Trophoblast cell (in vitro differentiated cells and primary cell): ENCODE results near the gene IRAG1.

Experiments used
- DNase-seq, 2 donors: peaks; one replicate each; pipeline ENCODE4 v3.0.0-alpha.2; 2016
- H2AFZ ChIP-seq: 2 replicates; pipeline ENCODE4 v1.6.1; 2013; ENCODE audit warnings: low read length, moderate library complexity, mild to moderate bottlenecking; ENCODE audit not compliant: insufficient read depth, poor library complexity
- H2AK5ac ChIP-seq: 2 replicates; pipeline ENCODE4 v1.6.1; 2013; ENCODE audit warnings: mild to moderate bottlenecking, low read length
- H2BK120ac ChIP-seq: 2 replicates; pipeline ENCODE4 v1.6.1; 2013; ENCODE audit warnings: low read length, mild to moderate bottlenecking, moderate library complexity; ENCODE audit not compliant: insufficient read depth, poor library complexity
- H2BK12ac ChIP-seq: 2 replicates; pipeline ENCODE4 v1.6.1; 2013; ENCODE audit warnings: mild to moderate bottlenecking, low read length, moderate library complexity
- H2BK5ac ChIP-seq: 2 replicates; pipeline ENCODE4 v1.6.1; 2013; ENCODE audit warnings: low read length, low read depth, moderate library complexity, mild to moderate bottlenecking; ENCODE audit not compliant: poor library complexity
- H3K14ac ChIP-seq: 2 replicates; pipeline ENCODE4 v1.6.1; 2013; ENCODE audit warnings: mild to moderate bottlenecking, low read length
- H3K18ac ChIP-seq: 2 replicates; pipeline ENCODE4 v1.6.1; 2013; ENCODE audit warnings: mild to moderate bottlenecking, low read length
- H3K23ac ChIP-seq: 2 replicates; pipeline ENCODE4 v1.6.1; 2013; ENCODE audit warnings: low read length
- H3K27ac ChIP-seq: 2 replicates; pipeline ENCODE4 v1.5.1; 2013; ENCODE audit warnings: low read depth, mild to moderate bottlenecking, inconsistent platforms, low read length, moderate library complexity
- H3K27me3 ChIP-seq: 2 replicates; pipeline ENCODE4 v1.6.1; 2013; ENCODE audit warnings: inconsistent platforms, mild to moderate bottlenecking, low read length, moderate library complexity; ENCODE audit not compliant: insufficient read depth
- H3K36me3 ChIP-seq, 2 experiments: 1 replicate in 1 of 2; 2 replicates in 1 of 2; pipeline ENCODE4 v1.6.1; 2013; ENCODE audit warnings: low read length in 2 of 2, mild to moderate bottlenecking in 2 of 2, moderate library complexity in 1 of 2; ENCODE audit not compliant: insufficient read depth in 2 of 2, control insufficient read depth in 1 of 2
- H3K4ac ChIP-seq: 2 replicates; pipeline ENCODE4 v1.6.1; 2013; ENCODE audit warnings: low read depth, mild to moderate bottlenecking, low read length, moderate library complexity
- H3K4me1 ChIP-seq, 2 experiments: 1 replicate in 1 of 2; 2 replicates in 1 of 2; pipeline ENCODE4 v1.6.1; 2013; ENCODE audit warnings: low read length in 2 of 2, mild to moderate bottlenecking in 2 of 2, moderate library complexity in 1 of 2; ENCODE audit not compliant: insufficient read depth in 2 of 2, control insufficient read depth in 1 of 2
- H3K4me2 ChIP-seq: 2 replicates; pipeline ENCODE4 v1.6.1; 2013; ENCODE audit warnings: inconsistent platforms, mild to moderate bottlenecking, low read length, moderate library complexity
- H3K4me3 ChIP-seq: 2 replicates; pipeline ENCODE4 v1.5.1; 2013; ENCODE audit warnings: mild to moderate bottlenecking, low read depth, low read length, inconsistent platforms
- H3K79me1 ChIP-seq: one replicate; pipeline ENCODE4 v1.6.1; 2013; ENCODE audit warnings: low read length
- H3K79me2 ChIP-seq: 2 replicates; pipeline ENCODE4 v1.6.1; 2013; ENCODE audit warnings: low read length, mild to moderate bottlenecking; ENCODE audit not compliant: control insufficient read depth, insufficient read depth, poor library complexity
- H3K9ac ChIP-seq: 2 replicates; pipeline ENCODE4 v1.6.1; 2013; ENCODE audit warnings: mild to moderate bottlenecking, low read length
- H3K9me3 ChIP-seq: 2 replicates; pipeline ENCODE4 v1.6.1; 2013; ENCODE audit warnings: low read depth, mild to moderate bottlenecking, control low read depth, inconsistent platforms, low read length; ENCODE audit not compliant: insufficient read depth
- H4K12ac ChIP-seq: 2 replicates; pipeline ENCODE4 v1.6.1; 2013; ENCODE audit warnings: low read depth, mild to moderate bottlenecking, low read length, moderate library complexity
- H4K8ac ChIP-seq: 2 replicates; pipeline ENCODE4 v1.6.1; 2013; ENCODE audit warnings: low read depth, mild to moderate bottlenecking, low read length, moderate library complexity
- H4K91ac ChIP-seq: one replicate; pipeline ENCODE4 v1.6.1; 2013; ENCODE audit warnings: low read depth, mild to moderate bottlenecking, low read length, moderate library complexity
- WGBS: extraction: QIAGEN DNeasy Blood & Tissue Kit; methylation state at CpG from one replicate; pipeline ENCODE4 v1.1.7; 2013; ENCODE audit warnings: missing lambda C conversion rate; ENCODE audit not compliant: insufficient read length, insufficient coverage; ENCODE audit errors: extremely low coverage; 5-methylcytosine and 5-hydroxymethylcytosine counted together

IRAG1 gene

GRCh38 chr11:10725907-10726253, 32.3 kb upstream of the IRAG1 start:
- peaks cover 2% of the 10 kb centered on the region for H3K79me1 ChIP-seq
- H4K12ac ChIP-seq, result no peak overlapping the region
- no peak overlapping the region for H3K27ac ChIP-seq
- H2BK12ac ChIP-seq, result no peak overlapping the region
- H3K4ac ChIP-seq, result no peak overlapping the region
- no peak overlapping the region for H3K4me3 ChIP-seq
- H3K36me3 ChIP-seq, result no peaks in the 10 kb centered on the region
- no peak overlapping the region for H2BK5ac ChIP-seq
- H3K79me2 ChIP-seq, result no peaks in the 10 kb centered on the region
- H3K27me3 ChIP-seq, result no peaks in the 10 kb centered on the region
- no peak overlapping the region for H2AK5ac ChIP-seq
- no peak overlapping the region for H2BK120ac ChIP-seq
- no peaks in the 10 kb centered on the region for H3K4me1 ChIP-seq
- H4K8ac ChIP-seq, result no peak overlapping the region
- no peak overlapping the region for H3K4me2 ChIP-seq
- H3K9ac ChIP-seq, result no peak overlapping the region
- no peak overlapping the region for H2AFZ ChIP-seq
- no peak overlapping the region for H3K14ac ChIP-seq
- no peak overlapping the region for H3K23ac ChIP-seq
- no peak overlapping the region for H3K18ac ChIP-seq
- DNase-seq, result no peak
- H4K91ac ChIP-seq, result no peak overlapping the region
- no peaks in the 10 kb centered on the region for H3K9me3 ChIP-seq

GRCh38 chr11:10725114-10725906, 31.8 kb upstream of the IRAG1 start:
- no peak overlapping the region for H3K4ac ChIP-seq
- DNase-seq, result peak in 1 of 2 donors; percentile 28
- H4K91ac ChIP-seq, result no peak overlapping the region
- no peaks in the 10 kb centered on the region for H3K79me2 ChIP-seq
- no peak overlapping the region for H2AFZ ChIP-seq
- H3K14ac ChIP-seq, result no peak overlapping the region
- no peaks in the 10 kb centered on the region for H3K4me1 ChIP-seq
- no peaks in the 10 kb centered on the region for H3K27me3 ChIP-seq
- no peak overlapping the region for H3K27ac ChIP-seq
- no peaks in the 10 kb centered on the region for H3K36me3 ChIP-seq
- peaks cover 2% of the 10 kb centered on the region for H3K79me1 ChIP-seq
- H2BK120ac ChIP-seq, result no peak overlapping the region
- no peak overlapping the region for H3K9ac ChIP-seq
- H2AK5ac ChIP-seq, result no peak overlapping the region
- no peak overlapping the region for H3K4me3 ChIP-seq
- no peak overlapping the region for H2BK12ac ChIP-seq
- H2BK5ac ChIP-seq, result no peak overlapping the region
- H4K12ac ChIP-seq, result no peak overlapping the region
- no CpG with 5 or more reads among the region's 9 CpGs for WGBS
- H3K18ac ChIP-seq, result no peak overlapping the region
- H3K9me3 ChIP-seq, result peaks cover 3% of the 10 kb centered on the region
- H4K8ac ChIP-seq, result no peak overlapping the region
- H3K23ac ChIP-seq, result no peak overlapping the region
- H3K4me2 ChIP-seq, result no peak overlapping the region

- H3K9ac ChIP-seq, result no peak overlapping the region
- H3K4me3 ChIP-seq, result no peak overlapping the region
- no peak overlapping the region for H2AK5ac ChIP-seq
- H4K91ac ChIP-seq, result no peak overlapping the region
- H3K27me3 ChIP-seq, result no peaks in the 10 kb centered on the region
- no peaks in the 10 kb centered on the region for H3K79me2 ChIP-seq
- no peak for DNase-seq
- no peak overlapping the region for H3K4ac ChIP-seq
- H3K79me1 ChIP-seq, result no peaks in the 10 kb centered on the region
- no peak overlapping the region for H4K8ac ChIP-seq
- no peak overlapping the region for H3K27ac ChIP-seq
- WGBS, result no CpG with 5 or more reads among the region's 4 CpGs
- no peak overlapping the region for H2BK120ac ChIP-seq
- H3K4me2 ChIP-seq, result no peak overlapping the region
- no peak overlapping the region for H4K12ac ChIP-seq
- peaks cover 3% of the 10 kb centered on the region for H3K9me3 ChIP-seq
- H3K23ac ChIP-seq, result no peak overlapping the region
- no peak overlapping the region for H3K18ac ChIP-seq
- no peaks in the 10 kb centered on the region for H3K36me3 ChIP-seq
- H2AFZ ChIP-seq, result no peak overlapping the region
- no peaks in the 10 kb centered on the region for H3K4me1 ChIP-seq
- no peak overlapping the region for H2BK12ac ChIP-seq
- H2BK5ac ChIP-seq, result no peak overlapping the region
- H3K14ac ChIP-seq, result no peak overlapping the region
These were observed 28.8 kb upstream of the IRAG1 start for GRCh38 chr11:10722307-10722706.

GRCh38 chr11:10720881-10721376, 27.4 kb upstream of the IRAG1 start:
- no peak overlapping the region for H3K9ac ChIP-seq
- no peak overlapping the region for H2BK5ac ChIP-seq
- no peak overlapping the region for H2BK120ac ChIP-seq
- H3K79me2 ChIP-seq, result no peaks in the 10 kb centered on the region
- no peak overlapping the region for H3K18ac ChIP-seq
- H4K8ac ChIP-seq, result no peak overlapping the region
- peaks cover 3% of the 10 kb centered on the region for H3K9me3 ChIP-seq
- H3K4me2 ChIP-seq, result no peak overlapping the region
- no CpG with 5 or more reads among the region's 2 CpGs for WGBS
- peaks cover 4% of the 10 kb centered on the region in 2 experiments for H3K4me1 ChIP-seq
- H3K79me1 ChIP-seq, result no peaks in the 10 kb centered on the region
- no peak overlapping the region for H3K27ac ChIP-seq
- H4K91ac ChIP-seq, result no peak overlapping the region
- H3K4ac ChIP-seq, result no peak overlapping the region
- no peak for DNase-seq
- no peak overlapping the region for H2BK12ac ChIP-seq
- H2AFZ ChIP-seq, result no peak overlapping the region
- no peak overlapping the region for H4K12ac ChIP-seq
- H3K36me3 ChIP-seq, result no peaks in the 10 kb centered on the region
- no peak overlapping the region for H3K4me3 ChIP-seq
- no peak overlapping the region for H3K14ac ChIP-seq
- no peaks in the 10 kb centered on the region for H3K27me3 ChIP-seq
- H2AK5ac ChIP-seq, result no peak overlapping the region
- H3K23ac ChIP-seq, result no peak overlapping the region
